Measurements from ENCODE around the gene EFCAB6.

DNA sequence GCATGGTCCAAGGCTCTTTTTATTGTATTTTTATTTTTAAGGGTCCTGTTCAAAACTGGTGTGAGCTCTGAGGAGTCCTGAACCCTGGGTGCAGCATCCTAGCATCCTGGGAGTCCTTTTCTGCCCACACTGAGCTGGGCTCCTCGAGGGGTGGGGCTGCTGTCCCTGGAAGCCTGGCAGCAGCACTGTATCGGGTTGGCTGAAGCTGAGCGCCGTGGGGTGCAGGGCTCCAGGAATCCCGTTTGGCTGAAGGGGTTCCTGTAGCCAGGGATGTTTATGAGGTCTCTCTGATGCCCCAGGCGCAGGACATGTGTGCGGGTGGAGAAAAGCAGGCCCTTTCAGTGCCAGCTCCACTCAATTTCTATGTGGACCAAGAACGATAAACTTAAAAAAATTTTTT lies 304.9 kb downstream of the EFCAB6 start:
- TF ChIP-seq, protein P1, sequence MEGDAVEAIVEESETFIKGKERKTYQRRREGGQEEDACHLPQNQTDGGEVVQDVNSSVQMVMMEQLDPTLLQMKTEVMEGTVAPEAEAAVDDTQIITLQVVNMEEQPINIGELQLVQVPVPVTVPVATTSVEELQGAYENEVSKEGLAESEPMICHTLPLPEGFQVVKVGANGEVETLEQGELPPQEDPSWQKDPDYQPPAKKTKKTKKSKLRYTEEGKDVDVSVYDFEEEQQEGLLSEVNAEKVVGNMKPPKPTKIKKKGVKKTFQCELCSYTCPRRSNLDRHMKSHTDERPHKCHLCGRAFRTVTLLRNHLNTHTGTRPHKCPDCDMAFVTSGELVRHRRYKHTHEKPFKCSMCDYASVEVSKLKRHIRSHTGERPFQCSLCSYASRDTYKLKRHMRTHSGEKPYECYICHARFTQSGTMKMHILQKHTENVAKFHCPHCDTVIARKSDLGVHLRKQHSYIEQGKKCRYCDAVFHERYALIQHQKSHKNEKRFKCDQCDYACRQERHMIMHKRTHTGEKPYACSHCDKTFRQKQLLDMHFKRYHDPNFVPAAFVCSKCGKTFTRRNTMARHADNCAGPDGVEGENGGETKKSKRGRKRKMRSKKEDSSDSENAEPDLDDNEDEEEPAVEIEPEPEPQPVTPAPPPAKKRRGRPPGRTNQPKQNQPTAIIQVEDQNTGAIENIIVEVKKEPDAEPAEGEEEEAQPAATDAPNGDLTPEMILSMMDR (IDR thresholded peaks at IDR 0.05; ENCODE audit: borderline replicate concordance, extremely low read depth, low read length, poor library complexity, severe bottlenecking) = no peak
- TF ChIP-seq EZH2 (IDR thresholded peaks at IDR 0.05; ENCODE audit: borderline replicate concordance, low read depth, low read length, severe bottlenecking) = no peak
